ENCODE results near the gene MYOT. TPM values are rescaled to one million over a fixed set of nuclear protein-coding genes. Genes with fewer than 3 reads are reported as not detected.

The MYOT gene
- total and polyA plus RNA-seq, 2 donors (not counting 3 experiments of a cell fraction or from before 2014, with no cell fraction given): not detected

GRCh38 chr5:137826067-137826466 is 41.6 kb upstream of the MYOT start:
- no peak overlapping the region for H3K4me2 ChIP-seq (ENCODE audit: insufficient read depth, low read length)
- H3K36me3 ChIP-seq (ENCODE audit: control insufficient read depth in 2 of 2, extremely low read depth in 1 of 2, insufficient read depth in 2 of 2, low read length in 2 of 2): no peaks in the 10 kb centered on the region
- FAIRE-seq: no peak
- H3K9ac ChIP-seq (replicated peaks; ENCODE audit: extremely low read depth, insufficient read depth, low read length): no peak overlapping the region
- BruUV-seq (replicated peaks): no TSS peak
- H3K9me1 ChIP-seq (replicated peaks; ENCODE audit: control insufficient read depth, extremely low read depth, insufficient read depth, low read length): no peaks in the 10 kb centered on the region
- TF ChIP-seq GATA2 (IDR thresholded peaks at IDR 0.05; ENCODE audit: insufficient read depth, insufficient read length, low read depth, low read length): no peak
- TF ChIP-seq POLR2A (IDR thresholded peaks at IDR 0.05; ENCODE audit: low read depth, low read length): no peak
- no peak for TF ChIP-seq POLR2AphosphoS5 (IDR thresholded peaks at IDR 0.05; ENCODE audit: insufficient read depth, low read depth, low read length)
- TF ChIP-seq MAX (IDR thresholded peaks at IDR 0.05; ENCODE audit: insufficient read depth, insufficient read length): no peak
- TF ChIP-seq CTCF (IDR thresholded peaks at IDR 0.05; ENCODE audit: extremely low read depth in 1 of 2, insufficient read depth in 1 of 2, low read depth in 1 of 2, low read length in 2 of 2): no peak
- TF ChIP-seq FOS (IDR thresholded peaks at IDR 0.05; ENCODE audit: borderline replicate concordance, insufficient read depth, low read length): no peak
- no peak for TF ChIP-seq MYC (IDR thresholded peaks at IDR 0.05; ENCODE audit: low read depth, low read length)
- TF ChIP-seq JUN (IDR thresholded peaks at IDR 0.05; ENCODE audit: borderline replicate concordance, insufficient read depth, insufficient read length, low read depth): no peak
- TF ChIP-seq EZH2 (IDR thresholded peaks at IDR 0.05; ENCODE audit: borderline replicate concordance, low read depth, low read length, severe bottlenecking): no peak
- intact Hi-C loops (cut with micrococcal nuclease): no loop called here
- H3K79me2 ChIP-seq (ENCODE audit: control insufficient read depth, insufficient read depth, low read length): no peaks in the 10 kb centered on the region
- H3K9me3 ChIP-seq (replicated peaks; ENCODE audit: control insufficient read depth, insufficient read depth, low read length): no peaks in the 10 kb centered on the region
- no peak overlapping the region for H3K4me3 ChIP-seq (replicated peaks in 1 of 3; ENCODE audit: insufficient read depth in 1 of 3, low read depth in 1 of 3, low read length in 3 of 3)
- dilution Hi-C loops (cut with MboI; ENCODE audit: extremely low pct_ligation_motif_present, low sequenced_read_pairs): no loop called here
- ChIA-PET POLR2A (no interaction called here), CTCF (interaction anchor here (1.1 to 2.7 kb wide), 3 partner anchors 11 to 196 kb away, joined by 3 to 11 read pairs (median 9); no protein-coding TSS in a partner anchor)
- no peak for DNase-seq (ENCODE audit: low read depth, low spot score)
- peaks cover 5 to 10% of the 10 kb centered on the region in 2 experiments for H3K27me3 ChIP-seq (ENCODE audit: control insufficient read depth in 2 of 2, insufficient read depth in 2 of 2, low read length in 2 of 2)
- no peaks in the 10 kb centered on the region for H3K4me1 ChIP-seq (ENCODE audit: control insufficient read depth, extremely low read depth, insufficient read depth, low read length)
- no peaks in the 10 kb centered on the region for H4K20me1 ChIP-seq (replicated peaks; ENCODE audit: control insufficient read depth, extremely low read depth, insufficient read depth, low read length)
- no peak overlapping the region for H3K27ac ChIP-seq (ENCODE audit: insufficient read depth, low read depth, low read length)
- no peak overlapping the region for H2AFZ ChIP-seq (ENCODE audit: low read depth, low read length)

Measured in endothelial cell of umbilical vein (primary cell).